ENCODE data around the gene PCGF2.
"Not testable (repeated sequence)": the region's sequence is repeated elsewhere in the genome, so short reads cannot be mapped to it uniquely, and the experiment has no call there.

DNA sequence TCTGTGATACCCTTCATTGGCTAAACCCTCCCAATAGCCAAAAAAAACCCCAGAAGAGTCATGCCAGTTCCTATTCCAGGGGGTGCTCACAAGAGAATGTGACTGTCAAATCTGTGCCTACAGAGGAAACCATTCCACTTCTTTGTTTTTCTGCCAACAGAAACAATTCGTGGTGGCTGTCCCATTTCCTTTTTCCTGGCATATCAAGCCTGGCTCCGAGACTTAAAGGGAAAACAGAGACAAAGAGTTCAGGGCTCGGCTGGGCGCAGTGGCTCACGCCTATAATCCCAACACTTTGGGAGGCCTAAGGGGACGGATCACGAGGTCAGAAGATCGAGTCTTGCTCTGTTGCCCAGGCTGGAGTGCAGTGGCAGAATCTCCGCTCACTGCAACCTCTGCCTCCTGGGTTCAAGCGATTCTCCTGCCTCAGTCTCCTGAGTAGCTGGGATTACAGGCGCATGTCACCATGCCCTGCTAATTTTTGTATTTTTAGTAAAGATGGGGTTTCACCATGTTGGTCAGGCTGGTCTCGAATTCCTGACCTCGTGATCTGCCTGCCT, 42.1 kb upstream of the PCGF2 start:
- TF ChIP-seq, protein P1, sequence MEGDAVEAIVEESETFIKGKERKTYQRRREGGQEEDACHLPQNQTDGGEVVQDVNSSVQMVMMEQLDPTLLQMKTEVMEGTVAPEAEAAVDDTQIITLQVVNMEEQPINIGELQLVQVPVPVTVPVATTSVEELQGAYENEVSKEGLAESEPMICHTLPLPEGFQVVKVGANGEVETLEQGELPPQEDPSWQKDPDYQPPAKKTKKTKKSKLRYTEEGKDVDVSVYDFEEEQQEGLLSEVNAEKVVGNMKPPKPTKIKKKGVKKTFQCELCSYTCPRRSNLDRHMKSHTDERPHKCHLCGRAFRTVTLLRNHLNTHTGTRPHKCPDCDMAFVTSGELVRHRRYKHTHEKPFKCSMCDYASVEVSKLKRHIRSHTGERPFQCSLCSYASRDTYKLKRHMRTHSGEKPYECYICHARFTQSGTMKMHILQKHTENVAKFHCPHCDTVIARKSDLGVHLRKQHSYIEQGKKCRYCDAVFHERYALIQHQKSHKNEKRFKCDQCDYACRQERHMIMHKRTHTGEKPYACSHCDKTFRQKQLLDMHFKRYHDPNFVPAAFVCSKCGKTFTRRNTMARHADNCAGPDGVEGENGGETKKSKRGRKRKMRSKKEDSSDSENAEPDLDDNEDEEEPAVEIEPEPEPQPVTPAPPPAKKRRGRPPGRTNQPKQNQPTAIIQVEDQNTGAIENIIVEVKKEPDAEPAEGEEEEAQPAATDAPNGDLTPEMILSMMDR (conservative IDR thresholded peaks at IDR 0.05; ENCODE audit: low read length) = not testable (repeated sequence)
- not testable (repeated sequence) for TF ChIP-seq EZH2phosphoT487 (IDR thresholded peaks at IDR 0.05; ENCODE audit: borderline replicate concordance, low read depth, low read length)
